ENCODE measurements around the gene IGFBP7. TPM values are rescaled to one million over a fixed set of nuclear protein-coding genes. Genes with fewer than 3 reads are reported as not detected.

The IGFBP7 gene
- total and polyA plus RNA-seq, 9 donors: 101 to 153 (median 131) TPM

Other genes with a start within 250 kb of the IGFBP7 start
- gene REST, start 202.5 kb downstream of the IGFBP7 start, total RNA-seq: 33.6 TPM
- gene REST, start 202.5 kb downstream of the IGFBP7 start, polyA plus RNA-seq (ENCODE audit: insufficient read depth in 1 of 8, insufficient read length in 8 of 8, low replicate concordance in 1 of 8): 10 to 100 TPM; 18.4 to 29.8 (median 23.9) TPM
- gene NOA1, start 132.8 kb downstream of the IGFBP7 start, total RNA-seq: 12.6 TPM
- gene NOA1, start 132.8 kb downstream of the IGFBP7 start, polyA plus RNA-seq (ENCODE audit: insufficient read depth in 1 of 8, insufficient read length in 8 of 8, low replicate concordance in 1 of 8): 10 to 100 TPM; 17.4 to 20.6 (median 18.8) TPM
- 89.6 TPM for gene POLR2B, start 131.5 kb downstream of the IGFBP7 start, total RNA-seq
- 10 to 100 TPM; 62.2 to 78.1 (median 71.4) TPM for gene POLR2B, start 131.5 kb downstream of the IGFBP7 start, polyA plus RNA-seq (ENCODE audit: insufficient read depth in 1 of 8, insufficient read length in 8 of 8, low replicate concordance in 1 of 8)

Data from muscle of leg (tissue), 9 donors.